OCI-LY7 (cell line): Measurements from ENCODE around the gene NCAPG. TPM values are rescaled to one million over a fixed set of nuclear protein-coding genes. Genes with fewer than 3 reads are reported as not detected.

ENCODE experiments used
- Bru-seq: library from RNA; stranded (reverse); fragments of 400-500 nt; gene quantifications from one replicate; lab custom pipeline; 2021; lab: Mats Ljungman, UMichigan
- BruChase-seq, 2 experiments: library from RNA; stranded (reverse); fragments of 400-500 nt; gene quantifications; one replicate each; lab custom pipeline; 2021; lab: Mats Ljungman, UMichigan
- BruUV-seq: library from RNA; stranded (reverse); fragments of 400-500 nt; replicated peaks from 2 replicates; lab custom pipeline; 2021; lab: Mats Ljungman, UMichigan
- CTCF ChIA-PET: fragments of 300-600 bp; sonication (Branson Sonifier 250); formaldehyde crosslinking; loops from one replicate; lab custom pipeline; 2022; ENCODE audit warnings: antibody characterized with exemption; ENCODE audit not compliant: unreplicated experiment; lab: Charles Lee
- POLR2A ChIA-PET: fragments of 300-600 bp; sonication (Branson Sonifier 250); formaldehyde crosslinking; loops from one replicate; lab custom pipeline; 2022; ENCODE audit warnings: antibody characterized with exemption; lab: Charles Lee
- DNase-seq: peaks from one replicate; pipeline ENCODE4 v3.0.0-alpha.2; 2015; ENCODE audit warnings: low spot score
- H2AFZ ChIP-seq: fragments of 200-600 bp; sonication (generic), shearing (Covaris generic); 2 replicates; pipeline ENCODE4 v1.6.1; 2014; ENCODE audit warnings: mild to moderate bottlenecking, antibody characterized with exemption, low read length, moderate library complexity
- H3K27ac ChIP-seq: fragments of 200-600 bp; sonication (generic); 2 replicates; pipeline ENCODE4 v1.5.1; 2014; ENCODE audit warnings: mixed run types, low read depth, mild to moderate bottlenecking, moderate library complexity, low read length, inconsistent platforms; ENCODE audit not compliant: poor library complexity, severe bottlenecking
- H3K36me3 ChIP-seq: fragments of 200-600 bp; sonication (generic); 2 replicates; pipeline ENCODE4 v1.6.1; 2014; ENCODE audit warnings: mild to moderate bottlenecking, antibody characterized with exemption, low read length, moderate library complexity, mixed read lengths; ENCODE audit not compliant: insufficient read depth
- H3K4me1 ChIP-seq: fragments of 200-600 bp; sonication (generic); 2 replicates; pipeline ENCODE4 v1.5.1; 2014; ENCODE audit warnings: mild to moderate bottlenecking, low read length; ENCODE audit not compliant: insufficient read depth, poor library complexity, severe bottlenecking
- H3K4me2 ChIP-seq: fragments of 200-600 bp; sonication (generic); 2 replicates; pipeline ENCODE4 v1.6.1; 2014; ENCODE audit warnings: mild to moderate bottlenecking, low read length
- H3K4me3 ChIP-seq: fragments of 200-600 bp; sonication (generic); 2 replicates; pipeline ENCODE4 v1.5.1; 2014; ENCODE audit warnings: mild to moderate bottlenecking, low read depth, low read length; ENCODE audit not compliant: poor library complexity, severe bottlenecking
- H3K79me2 ChIP-seq: fragments of 200-600 bp; sonication (generic); 2 replicates; pipeline ENCODE4 v1.6.1; 2016; ENCODE audit warnings: low read depth, mild to moderate bottlenecking, low read length, moderate library complexity, mixed read lengths; ENCODE audit not compliant: insufficient read depth
- H3K9me2 ChIP-seq: fragments of 200-600 bp; sonication (generic); 2 replicates; pipeline ENCODE4 v1.6.1; 2016; ENCODE audit warnings: mild to moderate bottlenecking, low read length, mixed read lengths; ENCODE audit not compliant: insufficient read depth
- H3K9me3 ChIP-seq: fragments of 200-600 bp; sonication (generic); 2 replicates; pipeline ENCODE4 v1.6.1; 2014; ENCODE audit warnings: mild to moderate bottlenecking, mixed run types, low read length, mixed read lengths
- H4K20me1 ChIP-seq: fragments of 200-600 bp; sonication (generic); 2 replicates; pipeline ENCODE4 v1.6.1; 2014; ENCODE audit warnings: mild to moderate bottlenecking, antibody characterized with exemption, low read length, moderate library complexity, mixed read lengths; ENCODE audit not compliant: insufficient read depth
- EZH2phosphoT487 ChIP-seq: fragments of 200-600 bp; sonication (generic); IDR thresholded peaks from 2 replicates; pipeline ENCODE4 v1.6.1; 2018; ENCODE audit warnings: low read depth, borderline replicate concordance, mild to moderate bottlenecking, mixed run types, antibody characterized with exemption, low read length, moderate library complexity, mixed read lengths
- intact Hi-C: fragments of 100-400 bp; cut with micrococcal nuclease; formaldehyde crosslinking; loops from one replicate; pipeline ENCODE4 v1.10.0; 2022; ENCODE audit not compliant: unreplicated experiment
- long read RNA-seq: library from polyadenylated mRNA; stranded (forward); transcript quantifications from one replicate; pipeline ENCODE4 v2.0.0, GENCODE V29; 2022
- total RNA-seq, 2 experiments: library from RNA; depleted of rRNA in 1 of 2; stranded (reverse); fragments of >200 nt in 1 of 2; shearing (Covaris generic) in 1 of 2; gene quantifications; 2 replicates each; pipeline ENCODE4 v1.2.3, GENCODE V29; 2014 to 2022
- TF ChIP-seq, protein P1 (sequence below): fragments of 200-600 bp; sonication (generic); conservative IDR thresholded peaks from 2 replicates; pipeline ENCODE4 v1.5.1; 2014; ENCODE audit warnings: mild to moderate bottlenecking, antibody characterized with exemption, low read length, moderate library complexity, mixed read lengths

Gene NCAPG
- total RNA-seq (2014; rRNA removed; shearing (Covaris generic)), result 57.5 and 68.6 TPM in 2 replicates
- 89.8 and 95.4 TPM in 2 replicates for total RNA-seq (2022)
- percentile 98 among the genes with signal in this experiment for Bru-seq, nascent RNA
- percentile 91 among the genes with signal in this experiment for BruChase-seq, experiment 1, labeled RNA remaining after a 6-hour chase
- BruChase-seq, experiment 2, labeled RNA remaining after a 2-hour chase, result percentile 96 among the genes with signal in this experiment
- long read RNA-seq, full-length matches to known transcripts, result 157 of 216 reads
- long read RNA-seq, partial matches to known transcripts, result 13 of 216 reads
- long read RNA-seq, other reads (novel, unspliced or antisense), result 46 of 216 reads

DNA sequence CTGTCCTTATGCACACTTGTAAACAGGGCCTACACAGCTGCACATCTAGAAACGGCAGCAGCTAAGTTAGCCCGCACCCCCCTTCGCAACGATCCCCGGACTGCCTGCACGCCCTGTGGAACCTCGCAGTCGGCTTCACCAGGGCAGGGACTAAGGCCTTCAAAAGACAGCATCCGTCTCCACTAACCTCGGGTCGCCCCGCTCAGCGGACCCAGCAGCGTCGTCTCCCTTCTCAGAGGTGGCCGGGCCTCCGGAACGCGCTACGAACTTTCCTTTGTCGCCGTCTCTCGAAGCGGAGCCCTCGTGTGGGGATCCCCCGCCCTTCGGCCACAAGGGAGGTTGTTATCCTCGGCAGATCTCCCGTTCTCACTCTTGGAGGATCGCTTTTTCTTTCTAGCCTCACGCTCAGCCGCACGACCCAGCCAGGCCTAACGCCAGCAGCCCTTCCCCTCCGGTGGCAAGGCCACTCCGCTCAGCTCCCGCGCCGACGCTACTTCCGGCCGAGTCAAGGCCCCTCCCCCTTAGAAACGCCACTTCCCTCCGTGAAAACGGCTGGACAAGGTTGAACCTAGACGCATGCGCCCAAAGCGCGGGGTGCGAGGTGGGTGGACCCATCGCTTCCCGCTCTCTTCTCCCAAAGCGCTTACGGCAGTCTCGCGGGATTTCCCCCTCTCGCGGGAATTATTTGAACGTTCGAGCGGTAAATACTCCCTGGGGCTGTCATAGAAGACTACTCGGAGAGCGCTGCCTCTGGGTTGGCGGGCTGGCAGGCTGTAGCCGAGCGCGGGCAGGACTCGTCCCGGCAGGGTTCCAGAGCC is at the start of gene NCAPG, which contains the start of gene DCAF16:
Gene NCAPG, plus strand, starts transcription at position 720 of the 818 bp plus-strand sequence. CDS start 99 bp downstream, outside the sequence.
Gene DCAF16, minus strand, starts transcription at position 498 of the 818 bp plus-strand sequence. CDS start 6,616 bp downstream, outside the sequence.
- Histone ChIP-seq H3K9me3 (no peaks in the 10 kb centered on the region; the same call in 1 of the 2 replicates), H3K27ac (peak within 1 kb of the TSS; percentile 91), H3K36me3 (peaks cover 87% of the 10 kb centered on the region), H2AFZ (peak within 1 kb of the TSS; percentile 30), H4K20me1 (peaks cover 48% of the 10 kb centered on the region), H3K4me1 (peaks cover 52% of the 10 kb centered on the region), H3K79me2 (peaks cover 94% of the 10 kb centered on the region), H3K4me2 (peak within 1 kb of the TSS; percentile 89), H3K4me3 (peak within 1 kb of the TSS; percentile 85), H3K9me2 (no peaks in the 10 kb centered on the region)
- peak; percentile 100 for DNase-seq
- TSS peak; percentile 62 for BruUV-seq
- TF ChIP-seq, protein P1, sequence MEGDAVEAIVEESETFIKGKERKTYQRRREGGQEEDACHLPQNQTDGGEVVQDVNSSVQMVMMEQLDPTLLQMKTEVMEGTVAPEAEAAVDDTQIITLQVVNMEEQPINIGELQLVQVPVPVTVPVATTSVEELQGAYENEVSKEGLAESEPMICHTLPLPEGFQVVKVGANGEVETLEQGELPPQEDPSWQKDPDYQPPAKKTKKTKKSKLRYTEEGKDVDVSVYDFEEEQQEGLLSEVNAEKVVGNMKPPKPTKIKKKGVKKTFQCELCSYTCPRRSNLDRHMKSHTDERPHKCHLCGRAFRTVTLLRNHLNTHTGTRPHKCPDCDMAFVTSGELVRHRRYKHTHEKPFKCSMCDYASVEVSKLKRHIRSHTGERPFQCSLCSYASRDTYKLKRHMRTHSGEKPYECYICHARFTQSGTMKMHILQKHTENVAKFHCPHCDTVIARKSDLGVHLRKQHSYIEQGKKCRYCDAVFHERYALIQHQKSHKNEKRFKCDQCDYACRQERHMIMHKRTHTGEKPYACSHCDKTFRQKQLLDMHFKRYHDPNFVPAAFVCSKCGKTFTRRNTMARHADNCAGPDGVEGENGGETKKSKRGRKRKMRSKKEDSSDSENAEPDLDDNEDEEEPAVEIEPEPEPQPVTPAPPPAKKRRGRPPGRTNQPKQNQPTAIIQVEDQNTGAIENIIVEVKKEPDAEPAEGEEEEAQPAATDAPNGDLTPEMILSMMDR, result no peak
- TF ChIP-seq EZH2phosphoT487, result no peak
- ChIA-PET POLR2A (interaction anchor here (0.6 to 2.7 kb wide), 4 partner anchors 12 to 262 kb away, joined by 3 to 13 read pairs (median 4); no protein-coding TSS in a partner anchor), CTCF (no interaction called here)
- intact Hi-C loops, result loop anchor here (1.0 to 2.0 kb wide), 6 partner anchors 144 to 261 kb away; partner anchors contain the start of genes LAP3, LCORL and MED28

- no peaks in the 10 kb centered on the region for H3K9me3 ChIP-seq
- H3K4me3 ChIP-seq, result no peak overlapping the region
- intact Hi-C loops, result loop anchor here (10.0 kb wide), 1 partner anchor 834 kb away; no protein-coding TSS in a partner anchor
- no peak overlapping the region for H3K27ac ChIP-seq
- H2AFZ ChIP-seq, result no peak overlapping the region
- CTCF ChIA-PET, result no interaction called here
- TF ChIP-seq, protein P1, result no peak
- TF ChIP-seq EZH2phosphoT487, result no peak
- H3K4me1 ChIP-seq, result no peaks in the 10 kb centered on the region
- BruUV-seq, result no TSS peak
- no peaks in the 10 kb centered on the region for H3K36me3 ChIP-seq
- no peak for DNase-seq
- no peaks in the 10 kb centered on the region for H3K9me2 ChIP-seq
- no peaks in the 10 kb centered on the region for H3K79me2 ChIP-seq
- POLR2A ChIA-PET, result interaction anchor here (0.6 kb wide), 1 partner anchor 22 kb away, joined by 3 read pairs; no protein-coding TSS in a partner anchor
- no peaks in the 10 kb centered on the region for H4K20me1 ChIP-seq
- no peak overlapping the region for H3K4me2 ChIP-seq
Observed at GRCh38 chr4:17761062-17761461, 49.7 kb upstream of the NCAPG start.
